Neutrophil (primary cell): ENCODE data around the gene PUM1.

ENCODE experiments used
- H3K27ac ChIP-seq: fragments of 200-600 bp; sonication (generic); 2 replicates; pipeline ENCODE4 v1.5.1; 2016; ENCODE audit warnings: mild to moderate bottlenecking, moderate library complexity
- H3K27me3 ChIP-seq: fragments of 200-600 bp; sonication (generic); 2 replicates; pipeline ENCODE4 v1.6.0; 2016; ENCODE audit warnings: mild to moderate bottlenecking
- H3K36me3 ChIP-seq: fragments of 200-600 bp; sonication (generic); 2 replicates; pipeline ENCODE4 v1.5.1; 2017
- H3K4me1 ChIP-seq, 2 experiments: fragments of 200-600 bp in 1 of 2; sonication (generic) in 1 of 2; 1 replicate in 1 of 2; 2 replicates in 1 of 2; pipeline versions ENCODE4 v1.5.1 to v1.6.1; 2013 to 2016; ENCODE audit warnings: low read depth in 1 of 2, low read length in 1 of 2, mild to moderate bottlenecking in 1 of 2, moderate library complexity in 1 of 2; ENCODE audit not compliant: control insufficient read depth in 1 of 2, insufficient read depth in 1 of 2
- H3K4me3 ChIP-seq, 2 experiments: fragments of 200-600 bp in 1 of 2; sonication (generic) in 1 of 2; 1 replicate in 1 of 2; 2 replicates in 1 of 2; pipeline ENCODE4 v1.5.1; 2013 to 2016; ENCODE audit warnings: low read depth in 1 of 2, low read length in 1 of 2, mild to moderate bottlenecking in 1 of 2, moderate library complexity in 1 of 2
- H3K9me3 ChIP-seq: fragments of 200-600 bp; sonication (generic); 2 replicates; pipeline ENCODE4 v1.5.1; 2016
- CTCF ChIP-seq: fragments of 200-600 bp; sonication (generic); IDR thresholded peaks from 2 replicates; pipeline ENCODE4 v1.5.1; 2016; ENCODE audit warnings: antibody characterized with exemption

PUM1 gene

GRCh38 chr1:30986755-30987154, 78.8 kb downstream of the PUM1 start:
- no peaks in the 10 kb centered on the region for H3K9me3 ChIP-seq
- H3K27me3 ChIP-seq = no peaks in the 10 kb centered on the region
- no peak overlapping the region for H3K27ac ChIP-seq
- no peak for TF ChIP-seq CTCF
- no peak overlapping the region for H3K4me3 ChIP-seq
- H3K36me3 ChIP-seq = no peaks in the 10 kb centered on the region
- peaks cover 30 to 46% of the 10 kb centered on the region in 2 experiments for H3K4me1 ChIP-seq

GRCh38 chr1:30984991-30985503, 80.5 kb downstream of the PUM1 start:
- TF ChIP-seq CTCF = no peak
- H3K4me3 ChIP-seq = no peak overlapping the region
- H3K27me3 ChIP-seq = no peaks in the 10 kb centered on the region
- no peak overlapping the region for H3K27ac ChIP-seq
- H3K36me3 ChIP-seq = no peaks in the 10 kb centered on the region
- H3K4me1 ChIP-seq = peaks cover 29 to 45% of the 10 kb centered on the region in 2 experiments
- no peaks in the 10 kb centered on the region for H3K9me3 ChIP-seq

GRCh38 chr1:30984165-30984889, 81.2 kb downstream of the PUM1 start:
- H3K27ac ChIP-seq = peak overlapping the region; percentile 77
- H3K4me1 ChIP-seq = peaks cover 29 to 45% of the 10 kb centered on the region in 2 experiments
- H3K9me3 ChIP-seq = no peaks in the 10 kb centered on the region
- H3K36me3 ChIP-seq = peaks cover 7% of the 10 kb centered on the region
- no peak overlapping the region for H3K4me3 ChIP-seq
- no peak for TF ChIP-seq CTCF
- no peaks in the 10 kb centered on the region for H3K27me3 ChIP-seq

GRCh38 chr1:30982937-30983336, 82.6 kb downstream of the PUM1 start:
- Histone ChIP-seq H3K4me3 (no peak overlapping the region), H3K9me3 (no peaks in the 10 kb centered on the region), H3K27me3 (no peaks in the 10 kb centered on the region), H3K36me3 (peaks cover 18% of the 10 kb centered on the region), H3K27ac (peak overlapping the region; percentile 77), H3K4me1 (peaks cover 29 to 45% of the 10 kb centered on the region in 2 experiments)
- TF ChIP-seq CTCF = no peak

GRCh38 chr1:30982431-30982830, 83.1 kb downstream of the PUM1 start:
- H3K36me3 ChIP-seq = peaks cover 19% of the 10 kb centered on the region
- peak overlapping the region; percentile 77 for H3K27ac ChIP-seq

More at GRCh38 chr1:30982431-30982830, 83.1 kb downstream of the PUM1 start:
- no peak for TF ChIP-seq CTCF
- Histone ChIP-seq H3K9me3 (no peaks in the 10 kb centered on the region), H3K4me3 (no peak overlapping the region), H3K27me3 (no peaks in the 10 kb centered on the region), H3K4me1 (peaks cover 29 to 45% of the 10 kb centered on the region in 2 experiments)
